ENCODE data around the gene NTNG1.

NTNG1 gene

GRCh38 chr1:107339775-107340174 lies 198.9 kb downstream of the NTNG1 start:
- DNase-seq (ENCODE audit: low spot score), result no peak
- ChIA-PET CTCF (interaction anchor here (0.6 kb wide), 1 partner anchor 104 kb away, joined by 3 read pairs; no protein-coding TSS in a partner anchor), POLR2A (ENCODE audit: low non-redundant PET) (no interaction called here)

GRCh38 chr1:107342316-107342715 lies 201.5 kb downstream of the NTNG1 start:
- no peak for DNase-seq (ENCODE audit: low spot score)

More at GRCh38 chr1:107339775-107340174, 198.9 kb downstream of the NTNG1 start:
- H3K27ac ChIP-seq, result no peak overlapping the region
- TF ChIP-seq, protein P1, sequence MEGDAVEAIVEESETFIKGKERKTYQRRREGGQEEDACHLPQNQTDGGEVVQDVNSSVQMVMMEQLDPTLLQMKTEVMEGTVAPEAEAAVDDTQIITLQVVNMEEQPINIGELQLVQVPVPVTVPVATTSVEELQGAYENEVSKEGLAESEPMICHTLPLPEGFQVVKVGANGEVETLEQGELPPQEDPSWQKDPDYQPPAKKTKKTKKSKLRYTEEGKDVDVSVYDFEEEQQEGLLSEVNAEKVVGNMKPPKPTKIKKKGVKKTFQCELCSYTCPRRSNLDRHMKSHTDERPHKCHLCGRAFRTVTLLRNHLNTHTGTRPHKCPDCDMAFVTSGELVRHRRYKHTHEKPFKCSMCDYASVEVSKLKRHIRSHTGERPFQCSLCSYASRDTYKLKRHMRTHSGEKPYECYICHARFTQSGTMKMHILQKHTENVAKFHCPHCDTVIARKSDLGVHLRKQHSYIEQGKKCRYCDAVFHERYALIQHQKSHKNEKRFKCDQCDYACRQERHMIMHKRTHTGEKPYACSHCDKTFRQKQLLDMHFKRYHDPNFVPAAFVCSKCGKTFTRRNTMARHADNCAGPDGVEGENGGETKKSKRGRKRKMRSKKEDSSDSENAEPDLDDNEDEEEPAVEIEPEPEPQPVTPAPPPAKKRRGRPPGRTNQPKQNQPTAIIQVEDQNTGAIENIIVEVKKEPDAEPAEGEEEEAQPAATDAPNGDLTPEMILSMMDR (conservative IDR thresholded peaks at IDR 0.05; ENCODE audit: low read depth), result no peak

DNA sequence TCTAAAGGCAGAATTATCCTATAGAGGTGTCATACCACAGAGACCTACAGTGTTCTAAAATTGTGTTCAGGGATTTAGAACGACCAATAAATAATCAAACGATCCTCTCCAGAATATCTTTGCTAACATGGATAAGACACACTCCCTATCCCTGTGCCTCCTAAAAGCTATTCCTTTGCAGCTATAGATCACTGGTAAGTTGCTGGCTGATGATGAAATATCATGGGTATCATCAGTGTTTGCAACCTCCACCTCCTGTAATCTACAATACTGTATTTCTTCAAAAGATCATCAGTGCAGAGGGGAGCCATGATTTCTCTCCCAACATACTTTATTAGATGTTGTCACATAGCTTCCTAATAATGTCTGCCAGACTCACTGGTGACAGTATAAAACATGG lies 201.9 kb downstream of the NTNG1 start:
- no peak for DNase-seq (ENCODE audit: low spot score)
- ChIA-PET POLR2A (ENCODE audit: low non-redundant PET) (no interaction called here), CTCF (no interaction called here)
- TF ChIP-seq, protein P1 (conservative IDR thresholded peaks at IDR 0.05; ENCODE audit: low read depth), result no peak
- H3K27ac ChIP-seq, result no peak overlapping the region

More at GRCh38 chr1:107342316-107342715, 201.5 kb downstream of the NTNG1 start:
- CTCF ChIA-PET, result no interaction called here
- H3K27ac ChIP-seq, result no peak overlapping the region
- TF ChIP-seq, protein P1 (conservative IDR thresholded peaks at IDR 0.05; ENCODE audit: low read depth), result no peak
- POLR2A ChIA-PET (ENCODE audit: low non-redundant PET), result no interaction called here

DNA sequence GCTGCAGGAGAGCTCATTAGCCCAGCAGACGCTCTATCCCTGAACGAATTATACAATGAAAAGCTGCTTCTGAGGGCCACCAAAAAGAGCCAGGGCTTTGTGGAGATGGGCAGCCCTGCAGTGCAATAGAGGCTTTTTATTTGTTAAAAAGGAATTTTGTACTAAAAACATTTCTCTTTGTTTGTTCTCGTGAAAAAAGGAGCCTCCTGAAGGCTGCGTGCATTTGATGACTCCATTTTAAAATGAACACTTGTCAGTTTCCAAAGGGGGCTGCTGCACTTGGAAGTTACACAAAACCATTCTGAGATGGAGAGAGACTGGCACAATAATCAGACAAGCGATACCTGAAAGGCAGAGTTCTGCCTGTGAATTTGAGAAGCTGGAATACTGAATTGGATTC lies 202.8 kb downstream of the NTNG1 start:
- H3K27ac ChIP-seq, result no peak overlapping the region
- DNase-seq (ENCODE audit: low spot score), result no peak
- TF ChIP-seq, protein P1 (conservative IDR thresholded peaks at IDR 0.05; ENCODE audit: low read depth), result no peak
- ChIA-PET POLR2A (ENCODE audit: low non-redundant PET) (no interaction called here), CTCF (no interaction called here)

DNA sequence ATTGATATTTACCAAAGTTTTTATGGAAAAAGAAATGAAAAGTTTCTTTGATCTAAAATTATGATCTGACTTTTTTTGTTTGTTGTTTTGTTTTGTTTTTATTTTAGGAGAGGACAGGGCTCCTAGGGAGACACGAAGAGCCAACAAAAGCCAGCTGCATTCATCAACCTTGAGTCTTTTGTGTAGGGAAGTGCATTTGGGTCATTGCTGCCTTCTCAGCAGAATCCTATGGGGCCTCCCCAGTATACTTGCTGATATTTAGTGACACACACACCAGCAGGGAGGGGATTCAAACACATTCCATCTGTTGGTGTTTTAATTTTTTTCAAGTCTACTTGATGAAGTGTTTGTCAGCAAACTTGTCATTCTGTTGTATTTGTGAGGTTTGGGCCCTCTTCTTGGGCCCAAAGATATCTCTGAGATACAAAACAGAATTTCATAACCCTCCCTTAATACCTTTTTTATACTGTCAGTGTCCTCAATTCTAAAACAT lies 203.5 kb downstream of the NTNG1 start:
- POLR2A ChIA-PET (ENCODE audit: low non-redundant PET), result no interaction called here
- DNase-seq (ENCODE audit: low spot score), result no peak
- CTCF ChIA-PET, result interaction anchor here (0.6 kb wide), 1 partner anchor 92 kb away, joined by 3 read pairs; no protein-coding TSS in a partner anchor
- TF ChIP-seq, protein P1 (conservative IDR thresholded peaks at IDR 0.05; ENCODE audit: low read depth), result no peak
- H3K27ac ChIP-seq, result no peak overlapping the region

- H3K27ac ChIP-seq, result no peak overlapping the region
- DNase-seq (ENCODE audit: low spot score), result no peak
- TF ChIP-seq, protein P1 (conservative IDR thresholded peaks at IDR 0.05; ENCODE audit: low read depth), result no peak
- CTCF ChIA-PET, result interaction anchor here (0.6 kb wide), 1 partner anchor 92 kb away, joined by 3 read pairs; no protein-coding TSS in a partner anchor
- POLR2A ChIA-PET (ENCODE audit: low non-redundant PET), result no interaction called here
These were observed 204.0 kb downstream of the NTNG1 start for GRCh38 chr1:107344836-107345235.
